NCI-H510A treated with DMSO at 0.1 percent for 48 hours (cell line): Measurements from ENCODE around the gene KDM8.

Experiments
- DNase-seq: peaks from one replicate; lab custom pipeline; 2025; lab: John Stamatoyannopoulos, UW

The KDM8 gene

DNA sequence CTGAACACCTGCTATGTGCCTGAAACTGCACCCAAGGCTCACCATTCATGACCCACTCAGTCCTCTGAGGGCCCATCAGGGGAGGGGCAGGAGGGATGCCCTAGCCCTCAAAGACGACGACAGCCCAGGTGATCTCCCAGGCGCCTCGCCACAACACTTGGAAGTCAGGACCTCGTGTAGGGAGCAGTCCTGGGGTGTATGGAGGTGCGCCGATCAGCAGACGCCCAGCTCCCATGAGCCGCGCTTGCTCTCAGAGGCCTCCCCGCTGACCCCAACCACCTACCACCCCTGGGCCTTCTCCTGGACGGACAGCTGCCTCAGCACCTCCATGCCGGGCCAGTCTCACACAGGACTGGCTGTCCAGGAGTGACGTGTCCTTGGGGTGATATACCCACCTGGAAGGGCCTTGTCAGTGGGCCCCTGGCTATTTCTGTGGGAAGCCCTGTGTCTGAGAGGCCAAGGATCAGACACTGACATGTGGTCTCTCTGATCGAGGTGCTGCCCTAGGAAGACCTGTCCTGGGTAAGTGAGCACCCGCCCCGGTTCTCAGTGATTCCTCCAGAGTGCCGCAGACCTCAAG is 26.7 kb downstream of the KDM8 start:
- no peak for DNase-seq

DNA sequence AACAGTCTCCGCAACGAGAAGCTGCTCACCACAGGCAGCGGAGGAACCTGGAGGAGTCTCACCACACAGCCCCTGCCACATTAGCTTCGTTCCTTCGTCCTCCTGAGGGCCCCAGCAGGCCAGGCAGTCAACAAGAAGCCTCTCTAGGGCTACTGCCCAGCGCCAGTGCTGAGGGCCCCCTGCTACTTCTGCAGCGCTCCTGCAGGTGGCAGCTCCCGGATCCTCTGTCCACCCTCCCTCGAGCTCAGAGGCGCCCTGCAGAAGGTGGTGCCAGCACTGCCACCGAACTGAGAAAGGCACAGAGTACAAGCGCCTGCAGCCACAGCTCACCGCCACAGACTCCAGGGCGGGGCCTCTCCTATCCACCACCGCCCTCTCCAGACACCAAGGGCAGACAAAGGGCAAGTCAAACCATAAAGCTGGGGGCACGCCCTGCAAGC is 27.3 kb downstream of the KDM8 start:
- peak; percentile 41 for DNase-seq

DNA sequence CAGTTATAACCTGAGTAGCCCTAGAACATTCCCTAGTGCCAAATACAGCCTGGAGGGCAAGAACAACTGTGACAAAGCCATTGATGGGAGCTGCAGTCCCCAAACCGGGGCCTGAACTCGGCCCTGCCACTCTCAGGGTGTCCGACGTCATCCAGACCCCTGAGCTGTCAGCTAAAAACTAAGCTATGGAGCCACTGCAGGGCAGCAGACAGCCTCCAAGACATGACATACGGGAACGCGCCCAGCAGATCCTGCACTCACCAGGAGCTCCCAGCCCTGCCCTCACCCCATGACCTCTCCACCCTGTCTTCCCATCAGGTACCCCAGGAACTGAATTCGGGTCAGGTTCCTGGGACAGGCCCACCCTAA is 28.4 kb downstream of the KDM8 start:
- no peak for DNase-seq

DNA sequence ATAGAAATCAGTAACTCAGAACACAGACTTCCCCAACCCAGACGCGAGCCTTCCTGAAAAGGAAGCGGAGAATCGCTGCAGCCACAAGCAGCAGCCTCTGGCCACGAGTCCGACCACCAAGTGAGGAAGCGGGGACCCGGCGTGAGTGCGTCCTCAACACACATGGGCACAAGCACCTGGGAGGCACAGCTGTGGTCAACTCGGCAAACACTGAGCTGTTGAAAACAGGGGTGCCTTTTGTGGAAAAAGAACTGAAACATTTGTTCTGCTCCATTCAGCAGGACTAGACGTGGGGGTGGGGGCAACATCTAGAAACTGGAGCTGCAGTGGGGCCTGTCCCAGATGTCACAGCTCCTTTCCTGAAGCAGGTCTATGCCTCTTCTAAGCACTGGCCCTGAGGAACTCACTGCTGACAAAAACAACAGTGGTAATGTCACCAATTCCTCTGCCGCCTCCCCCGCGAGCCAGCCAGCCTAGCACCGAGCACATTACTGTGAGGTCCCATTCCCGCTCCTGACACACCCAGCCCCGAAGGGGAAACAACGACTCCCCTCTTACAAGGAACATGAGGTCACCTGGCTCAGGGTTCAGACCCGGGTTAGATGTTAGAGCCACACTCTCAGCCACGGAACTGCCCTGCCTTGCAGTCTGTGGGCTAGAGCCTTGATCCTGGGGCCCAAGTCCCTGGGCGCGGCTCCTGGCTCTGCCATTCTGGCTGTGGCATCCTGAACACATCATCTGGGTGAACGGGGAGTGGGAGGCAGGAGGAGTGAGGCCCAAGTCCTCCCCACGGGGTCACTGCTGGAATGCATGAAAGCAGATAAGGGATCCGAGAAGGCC is 29.0 kb downstream of the KDM8 start:
- no peak for DNase-seq

DNA sequence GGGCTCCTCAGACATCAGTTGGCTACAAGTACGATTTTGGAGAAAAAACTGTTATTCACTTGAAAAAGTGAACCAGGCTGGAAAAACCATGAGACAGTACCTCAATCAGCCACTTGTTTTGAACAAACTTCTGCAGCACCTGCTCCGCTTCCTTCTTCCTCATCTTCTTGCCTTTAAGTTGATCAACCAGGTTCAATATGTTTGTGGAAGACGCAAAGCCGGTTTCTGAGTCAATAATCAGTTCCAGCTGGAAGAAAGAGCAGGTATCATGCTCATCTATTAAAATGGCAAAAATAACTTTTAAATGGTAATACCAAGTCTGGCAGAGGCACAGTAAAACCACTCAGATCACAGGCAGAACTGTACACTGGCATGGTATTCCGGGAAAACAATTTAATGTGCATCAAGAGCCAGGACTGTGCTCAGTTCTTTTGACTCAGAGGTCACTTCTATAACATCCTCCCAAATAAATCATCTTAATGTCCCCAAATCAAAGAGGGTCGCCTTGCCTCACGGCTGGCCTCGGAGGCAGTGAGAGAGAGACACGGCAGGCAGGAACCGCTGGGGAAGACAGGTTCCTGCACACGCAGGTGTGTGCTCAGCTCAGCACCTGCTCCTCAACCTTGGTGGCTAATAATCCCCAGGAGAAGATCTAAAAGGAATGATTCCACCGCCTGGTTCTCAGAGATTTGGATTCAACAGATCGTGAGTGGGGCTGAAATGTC is 29.7 kb downstream of the KDM8 start:
- no peak for DNase-seq

DNA sequence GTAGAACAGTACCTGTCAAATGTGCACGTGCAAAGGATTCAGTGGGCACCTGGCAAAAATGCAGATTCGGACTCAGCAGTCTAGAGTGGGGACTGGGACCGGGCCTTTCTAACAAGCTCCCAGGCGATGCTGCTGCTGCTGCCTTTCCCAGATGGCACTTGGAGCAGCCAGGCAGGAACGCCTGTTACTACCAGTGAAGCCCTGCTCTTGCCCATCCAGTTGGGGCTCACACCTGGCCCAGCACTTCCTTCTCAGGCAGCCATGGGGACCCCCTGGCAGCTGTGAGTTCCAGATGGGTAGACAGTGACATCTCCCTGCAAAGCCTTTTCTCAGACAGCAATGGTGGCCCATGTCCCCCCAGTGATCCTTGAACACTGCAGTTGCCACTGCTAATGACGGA is 30.4 kb downstream of the KDM8 start:
- DNase-seq: no peak

DNA sequence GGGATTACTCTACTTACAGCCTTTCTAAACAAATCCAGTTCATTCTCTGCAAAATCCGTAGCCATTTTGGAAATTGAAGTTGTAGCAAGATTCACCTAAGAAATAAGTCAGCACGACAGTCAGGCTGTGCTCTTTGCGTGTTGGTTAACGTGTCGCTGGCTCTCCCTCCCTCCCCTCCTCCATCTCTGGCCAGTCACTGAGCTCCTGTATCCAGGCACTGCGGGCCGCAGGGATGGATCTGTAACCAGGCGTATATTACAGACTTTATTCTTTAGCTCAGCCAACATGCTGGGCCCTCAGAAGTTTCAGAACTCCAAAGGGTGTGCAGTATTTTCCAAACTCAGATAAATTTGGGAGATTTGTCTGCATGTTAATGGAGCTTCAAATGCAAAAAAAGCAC is 30.8 kb downstream of the KDM8 start:
- DNase-seq: no peak

DNA sequence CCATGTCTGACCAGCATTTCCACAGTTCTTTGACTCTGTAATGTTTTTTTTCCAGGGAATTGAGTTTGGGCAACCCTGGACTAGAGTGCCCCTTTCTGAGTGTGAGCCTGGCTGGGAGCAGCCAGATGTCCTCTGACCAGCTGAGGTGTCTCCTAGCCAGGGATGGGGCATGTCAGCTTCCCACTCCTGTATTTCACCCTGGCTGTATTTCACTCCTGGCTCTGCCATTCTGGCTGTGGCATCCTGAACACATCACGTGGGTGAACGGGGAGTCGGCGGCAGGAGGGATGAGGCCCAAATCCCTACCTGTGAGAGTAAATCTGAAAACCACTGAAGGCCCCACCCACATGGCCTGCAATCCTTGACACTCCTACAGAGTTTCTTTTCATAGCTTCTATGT is 31.3 kb downstream of the KDM8 start:
- no peak for DNase-seq

DNA sequence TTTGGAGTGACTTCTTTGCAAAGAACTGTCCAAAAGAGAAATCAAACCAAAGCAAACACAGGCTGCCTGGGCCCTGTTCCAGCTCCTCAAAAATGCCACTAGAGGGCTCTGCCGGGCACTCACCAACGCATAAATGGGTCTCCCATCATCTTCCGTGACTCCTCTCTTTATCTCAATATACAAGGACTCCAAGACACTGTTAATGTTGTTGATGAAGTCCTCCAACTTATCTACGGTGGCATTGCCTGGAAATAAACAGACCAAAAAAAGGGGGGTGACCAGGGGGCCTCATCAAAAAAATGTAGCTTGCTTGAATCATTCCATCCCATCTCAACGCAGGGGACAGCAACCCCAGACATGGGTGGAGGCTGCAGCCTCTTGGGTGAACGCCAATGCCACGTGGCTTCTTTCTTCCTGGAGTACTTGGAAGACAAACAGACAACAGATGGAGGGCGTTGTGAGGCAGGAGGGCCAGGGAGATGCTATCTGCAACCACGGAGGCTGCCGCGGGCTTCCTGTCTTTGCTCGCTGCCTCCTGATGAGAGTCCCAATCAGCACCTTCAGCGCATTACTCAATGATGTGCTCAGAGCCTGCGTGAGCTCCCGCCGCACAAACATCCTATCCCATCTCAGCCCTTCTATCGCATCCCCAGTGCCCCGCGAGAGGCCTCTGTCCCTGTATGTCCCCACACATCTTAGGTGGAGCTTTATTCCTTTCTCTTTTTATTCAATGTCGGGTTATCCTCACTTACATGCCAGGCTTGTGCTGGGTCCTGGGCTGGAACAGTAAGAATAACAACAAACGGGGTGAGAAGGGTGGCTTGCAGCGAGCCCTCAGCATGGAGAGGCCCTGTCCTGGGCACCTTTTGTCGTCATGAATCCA is 32.0 kb downstream of the KDM8 start:
- DNase-seq: peak; percentile 93

DNA sequence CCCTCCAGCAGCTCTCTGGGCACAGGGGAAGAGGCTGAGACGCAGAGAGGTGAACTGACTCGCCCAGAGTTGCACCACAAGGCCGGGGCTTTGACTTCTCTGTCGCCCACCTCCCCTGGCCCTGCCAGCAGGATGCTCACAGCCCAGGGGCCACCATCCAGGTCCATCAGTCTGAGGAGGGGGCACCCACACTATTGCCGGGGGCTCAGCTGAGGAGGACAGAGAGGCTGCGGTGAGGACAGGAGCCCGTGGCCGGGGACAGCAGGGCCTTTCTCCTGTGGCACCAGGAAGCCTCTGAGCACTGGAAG is 32.6 kb downstream of the KDM8 start:
- no peak for DNase-seq

DNA sequence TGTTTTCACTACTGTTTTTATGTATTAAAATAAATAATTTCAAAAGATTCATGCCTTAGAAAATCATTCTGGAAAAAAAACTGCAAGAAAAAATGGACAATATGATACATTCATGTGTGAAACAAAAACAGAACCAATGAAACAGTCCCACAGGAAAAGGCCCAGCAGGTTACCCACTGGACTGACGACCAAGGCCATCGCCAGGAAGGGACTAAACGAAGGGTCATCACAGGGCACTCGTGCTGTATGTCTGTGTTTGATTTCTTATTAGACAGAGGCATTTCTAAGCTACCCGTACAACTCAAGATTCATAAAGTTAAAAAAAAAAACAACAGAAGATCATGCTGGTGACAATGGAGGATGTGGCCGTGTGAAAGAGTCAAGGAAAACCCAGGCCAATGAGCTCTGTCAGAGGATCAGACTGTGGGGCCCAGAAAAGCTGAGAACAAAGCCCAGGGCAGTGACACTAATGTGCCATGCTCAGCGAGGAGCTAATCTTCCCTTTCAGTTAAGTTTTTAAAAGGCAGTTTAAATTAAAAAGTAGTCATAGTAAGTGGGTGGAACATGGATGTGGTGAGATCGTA is 33.4 kb downstream of the KDM8 start:
- no peak for DNase-seq

DNA sequence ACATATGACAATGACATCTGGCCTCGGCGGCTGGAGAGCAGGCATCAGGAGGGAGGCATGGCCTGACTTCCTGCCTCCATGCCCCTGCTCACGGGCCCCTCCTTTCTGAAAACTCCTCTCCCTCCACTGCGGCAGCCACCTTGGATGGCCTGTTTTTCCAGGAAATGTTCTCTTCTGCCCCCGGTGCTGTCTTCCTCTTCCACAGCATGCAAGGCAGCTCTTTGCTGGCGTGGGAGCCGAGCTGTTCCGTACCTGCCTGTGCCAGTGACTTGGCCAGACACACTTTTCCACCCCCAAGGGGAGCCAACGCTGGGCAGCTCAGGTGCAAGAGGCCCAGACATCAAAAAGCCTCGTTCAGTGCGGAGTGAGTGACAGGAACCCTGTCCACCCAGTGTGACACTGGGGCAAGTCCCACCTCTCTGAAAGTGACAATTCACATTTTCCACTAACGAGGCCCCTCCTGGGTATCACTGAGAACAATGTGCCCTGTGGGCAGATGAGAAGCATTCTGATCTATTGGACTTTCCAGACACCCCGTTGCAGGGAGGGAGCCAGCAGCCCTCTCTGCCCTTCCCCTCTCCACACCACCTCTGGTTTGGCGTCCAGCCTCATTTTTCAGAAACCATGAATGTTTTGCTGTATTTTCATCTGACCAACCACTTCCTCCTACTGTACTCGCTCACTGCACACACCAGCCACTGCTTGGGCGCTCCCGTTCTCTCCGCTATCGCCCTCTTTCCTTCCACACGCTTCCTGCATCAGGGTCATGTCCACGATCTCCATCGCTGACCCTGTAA is 34.1 kb downstream of the KDM8 start:
- DNase-seq: peak; percentile 28

DNA sequence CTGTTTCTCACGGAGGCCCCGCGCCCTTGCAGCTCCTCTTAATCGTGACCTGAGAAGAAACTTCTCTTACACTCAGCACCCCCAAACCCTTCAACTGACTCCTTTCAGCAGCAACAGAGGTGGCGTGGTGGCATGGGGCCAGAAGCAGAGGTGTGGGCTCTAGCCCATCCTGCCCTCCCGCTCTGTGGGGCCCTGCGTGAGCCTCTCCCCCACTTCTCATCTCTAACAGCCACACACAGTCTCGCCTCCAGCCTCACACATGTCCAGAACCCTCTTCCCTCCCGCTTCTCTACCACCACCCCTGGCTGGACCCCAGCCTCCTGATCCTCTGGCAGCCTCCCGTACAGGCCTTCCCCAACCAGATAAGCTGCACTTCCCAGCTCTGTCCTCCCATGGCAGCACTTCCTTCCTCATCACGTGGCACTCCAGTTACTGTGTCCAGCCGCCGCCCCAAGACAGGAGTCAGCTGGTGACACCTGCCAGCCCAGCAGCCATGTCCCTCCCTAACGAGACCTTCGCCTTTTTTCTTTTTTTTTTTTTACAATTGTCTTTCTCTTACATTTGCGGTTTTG is 34.8 kb downstream of the KDM8 start:
- DNase-seq: peak; percentile 33

DNA sequence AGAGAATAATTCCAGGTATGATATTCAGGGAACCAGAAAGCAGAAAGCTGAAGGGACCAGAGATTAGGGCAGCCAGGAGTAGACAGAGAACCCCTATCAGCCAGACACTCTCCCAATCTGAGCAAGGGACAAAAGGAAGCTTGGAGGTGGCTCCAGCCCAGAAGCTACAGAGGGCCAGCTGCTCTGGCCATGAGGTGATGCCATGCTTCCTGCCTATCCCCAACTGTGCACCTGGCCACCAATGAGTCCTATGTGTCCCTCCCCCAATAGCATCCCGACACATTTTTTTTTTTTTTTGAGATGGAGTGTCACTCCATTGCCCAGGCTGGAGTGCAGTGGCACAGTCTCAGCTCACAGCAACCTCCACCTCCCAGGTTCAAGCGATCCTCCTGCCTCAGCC is 35.3 kb downstream of the KDM8 start:
- no peak for DNase-seq

DNA sequence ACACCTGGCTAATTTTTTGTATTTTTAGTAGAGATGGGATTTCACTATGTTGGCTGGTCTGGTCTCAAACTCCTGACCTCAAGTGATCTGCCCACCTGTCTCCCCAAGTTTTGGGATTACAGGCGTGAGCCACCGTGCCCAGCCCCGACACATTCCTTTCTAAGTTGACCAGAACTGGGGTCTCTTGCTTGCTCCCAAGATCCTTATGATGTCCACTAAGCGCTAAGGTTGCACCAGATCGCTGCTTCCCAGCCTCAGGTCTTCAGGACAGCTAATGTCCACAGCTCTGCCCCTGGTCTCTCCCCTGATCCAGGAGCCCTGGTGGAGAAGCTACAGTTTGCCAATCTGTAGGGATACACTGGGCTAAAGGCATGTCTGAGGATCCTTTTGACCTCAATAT is 35.7 kb downstream of the KDM8 start:
- DNase-seq: no peak

DNA sequence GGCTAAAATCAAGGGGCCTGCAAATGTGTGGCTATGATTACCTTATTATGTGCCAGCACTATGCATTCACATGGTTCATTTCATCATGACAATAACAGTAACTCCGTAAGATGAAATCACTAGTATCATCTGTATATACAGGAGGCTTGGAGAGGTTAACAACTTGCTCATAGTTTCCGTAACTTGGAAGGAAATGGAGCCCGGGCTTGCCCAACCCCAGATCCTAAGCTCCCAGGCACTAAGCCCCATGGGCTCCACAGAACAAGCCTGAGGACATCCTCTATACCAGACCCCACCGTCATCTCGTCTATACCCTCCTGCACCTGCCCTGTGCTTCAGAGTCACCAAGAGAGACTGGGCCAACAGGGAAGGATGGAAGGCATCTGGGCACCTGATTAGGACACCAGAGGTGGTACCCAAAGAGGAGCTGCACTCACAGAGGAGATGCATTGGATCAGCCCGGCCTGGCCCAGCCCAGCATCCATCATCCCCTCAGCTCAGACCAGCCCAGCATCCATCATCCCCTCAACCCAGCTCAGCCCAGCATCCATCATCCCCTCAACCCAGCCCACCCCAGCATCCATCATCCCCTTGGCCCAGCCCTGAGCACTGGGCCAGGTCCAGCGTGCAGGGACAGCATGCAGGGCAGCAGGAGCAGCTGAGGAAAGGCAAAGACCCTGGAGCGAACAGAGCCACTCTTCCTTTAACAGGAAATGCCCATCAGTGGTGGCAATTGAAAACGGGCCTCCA is 36.8 kb downstream of the KDM8 start:
- no peak for DNase-seq

DNA sequence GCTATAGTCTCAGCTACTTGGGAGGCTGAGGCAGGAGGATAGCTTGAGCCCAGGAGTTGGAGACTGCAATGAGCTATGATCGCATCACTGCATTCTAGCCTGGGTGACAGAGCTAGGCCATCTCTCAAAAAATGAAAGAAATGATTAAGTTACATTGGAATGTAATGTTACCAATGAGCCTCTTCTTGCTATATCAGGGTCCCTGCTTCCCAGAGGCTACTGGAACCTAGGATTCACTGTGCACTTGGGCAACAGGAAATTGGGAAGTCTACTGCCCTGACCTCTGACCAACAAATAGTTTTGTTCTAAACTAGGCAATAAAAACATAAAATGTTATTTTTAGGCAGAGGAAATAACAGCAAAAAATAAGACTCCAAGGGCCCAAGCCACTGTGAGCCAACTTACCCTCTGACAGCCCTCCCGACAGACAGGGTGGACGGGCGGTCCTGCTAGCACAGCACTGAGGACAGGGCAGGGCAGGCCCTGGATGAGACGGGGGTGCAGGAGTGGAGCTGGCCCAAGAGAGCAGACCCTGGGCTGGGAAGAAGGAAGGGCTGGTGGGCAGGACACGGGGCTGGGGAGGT is 37.7 kb downstream of the KDM8 start:
- no peak for DNase-seq

DNA sequence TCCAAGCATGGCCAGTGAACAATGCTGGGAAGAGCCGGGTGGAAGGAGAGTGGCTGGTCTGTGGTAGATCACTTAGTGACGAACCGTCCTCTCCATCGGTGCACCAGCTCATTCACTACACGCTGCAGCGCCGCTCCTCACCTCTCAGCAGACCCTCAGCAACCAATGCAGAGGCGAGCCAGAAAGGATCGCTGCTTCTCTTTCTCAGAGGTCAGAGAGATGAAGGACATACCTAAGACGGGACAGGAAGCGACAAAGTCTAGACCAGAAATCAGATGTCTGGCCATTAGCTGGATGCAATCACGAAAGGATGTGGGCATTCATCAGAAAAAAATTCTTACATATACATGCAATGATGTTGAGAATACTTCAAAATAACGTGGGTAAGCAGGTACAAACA is 38.3 kb downstream of the KDM8 start:
- DNase-seq: no peak

DNA sequence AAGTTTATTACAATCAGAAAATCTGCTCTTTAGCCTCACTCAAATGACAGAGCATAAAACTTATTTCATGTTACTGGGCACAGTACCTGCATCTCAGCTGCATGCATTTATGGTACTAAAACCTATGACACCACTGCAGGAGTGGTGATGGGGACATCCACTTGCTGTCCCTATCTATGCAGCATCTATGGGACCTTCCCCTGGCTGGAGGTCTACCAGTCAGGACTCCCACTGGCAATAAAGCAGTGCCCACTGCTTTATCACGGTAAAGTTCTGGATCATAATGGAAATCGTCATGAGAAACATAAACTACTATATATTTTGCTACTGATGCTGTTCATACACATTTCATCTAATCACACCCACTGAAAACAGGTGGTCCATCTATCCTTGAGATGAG is 39.1 kb downstream of the KDM8 start:
- DNase-seq: no peak
